Heart left ventricle (tissue), 16 donors: ENCODE results near the gene FAM163B. TPM values are rescaled to one million over a fixed set of nuclear protein-coding genes. Genes with fewer than 3 reads are reported as not detected.

ENCODE experiments used
- ATAC-seq, 4 donors: fragments of 200-7000 bp; cut with Tn5 transposase; one replicate each; pipeline ENCODE4 v1.9.1; 2020 to 2022; ENCODE audit warnings: moderate library complexity in 4 of 4, mild to moderate bottlenecking in 3 of 4, moderate number of reproducible peaks in 1 of 4
- DNase-seq, 5 donors: peaks; one replicate each; pipeline ENCODE4 v3.0.0-alpha.2; 2020
- H3K27ac ChIP-seq, 12 donors: fragments of 200-600 bp; sonication (generic) in 4 of 12; one replicate each; pipeline versions ENCODE4 v1.5.0 to v1.8.0; 2016 to 2022; ENCODE audit warnings: mild to moderate bottlenecking in 2 of 12
- H3K27me3 ChIP-seq, 9 donors: fragments of 200-600 bp; sonication (generic) in 2 of 9; one replicate each; pipeline versions ENCODE4 v1.5.1 to v1.8.0; 2016 to 2022; ENCODE audit warnings: mild to moderate bottlenecking in 3 of 9
- H3K36me3 ChIP-seq, 9 donors: fragments of 200-600 bp; sonication (generic) in 2 of 9; one replicate each; pipeline versions ENCODE4 v1.5.0 to v1.8.0; 2018 to 2022; ENCODE audit warnings: mild to moderate bottlenecking in 2 of 9
- H3K4me1 ChIP-seq, 12 donors: fragments of 200-600 bp; sonication (generic) in 4 of 12; one replicate each; pipeline versions ENCODE4 v1.5.0 to v1.8.0; 2016 to 2022; ENCODE audit warnings: mild to moderate bottlenecking in 3 of 12
- H3K4me3 ChIP-seq, 12 donors: fragments of 200-600 bp; sonication (generic) in 4 of 12; one replicate each; pipeline versions ENCODE4 v1.5.0 to v1.8.0; 2017 to 2022; ENCODE audit warnings: mild to moderate bottlenecking in 9 of 12, moderate library complexity in 4 of 12
- H3K9me3 ChIP-seq, 12 donors: fragments of 200-600 bp; sonication (generic) in 4 of 12; one replicate each; pipeline versions ENCODE4 v1.5.0 to v1.8.0; 2016 to 2022; ENCODE audit warnings: mild to moderate bottlenecking in 1 of 12
- CTCF ChIP-seq, 12 donors: fragments of 200-600 bp; sonication (generic) in 4 of 12; IDR thresholded peaks; one replicate each; pipeline versions ENCODE4 v1.5.0 to v1.8.0; 2018 to 2022; ENCODE audit warnings: antibody characterized with exemption in 12 of 12, mild to moderate bottlenecking in 5 of 12
- POLR2A ChIP-seq, 2 donors: fragments of 450-650 bp; IDR thresholded peaks; one replicate each; pipeline ENCODE4 v1.6.1; 2017; ENCODE audit warnings: antibody characterized with exemption in 2 of 2, mild to moderate bottlenecking in 2 of 2, moderate library complexity in 2 of 2
- WGBS, 4 donors: extraction: QIAGEN DNeasy Blood & Tissue Kit in 2 of 4; methylation state at CpG; one replicate each; pipeline versions ENCODE4 v1.1.5 to v1.1.7; 2013 to 2018; 5-methylcytosine and 5-hydroxymethylcytosine counted together
- intact Hi-C, 10 donors: fragments of 100-400 bp; cut with DNase I; formaldehyde crosslinking; loops; one replicate each; pipeline versions ENCODE4 v1.11.1 to v1.14.2; 2022
- polyA plus RNA-seq, 2 donors: library from polyadenylated mRNA; stranded (reverse); fragments of 200-250 nt; gene quantifications; one replicate each; pipeline ENCODE4 v1.2.3, GENCODE V29; 2013
- total RNA-seq, 9 donors: library from RNA; depleted of rRNA in 2 of 9; stranded (reverse); fragments of >200 nt in 2 of 9; fragmentation: NEBNext Ultra II Directional in 3 of 9; extraction: Animal tissue kit (Norgen Biotek cat#: 25700) in 3 of 9; gene quantifications; one replicate each; pipeline versions ENCODE4 v1.1.0 to v1.2.4, GENCODE V29; 2016 to 2023
- donor health status: ischemic (EF 13 %, LVEDD 7.1; RV severe dilation, severe dysfunction).
- donor health status: healthy with polysubstance abuse.
- donor health status: DM: no; HTN: yes; CAD: no.
- donor health status: DM: no; HTN: no; CAD: no.
- donor health status: ischemic (EF 25% LVEDD 6.9; RV normal size, moderate dysfunction).
- donor health status: ischemic (EF 25% LVEDD 5.7; RV mildly dilated, moderate dysfunction).
- donor health status: healthy.
- donor health status: DM: yes; HTN: yes; CAD: no.
- donor health status: ischemic (EF 35%, LVEDD 5.7; RV mildly dilated, moderate dysfunction).
- donor health status: nonischemic (EF 11% LVEDD 7.7; RV severe dilation, severe dysfunction).
- donor health status: DM: yes; HTN: yes; CAD: no.
- donor health status: PGD.
- donor health status: ischemic (EF 29% LVEDD 5.4; RV normal size, mild dysfunction).
- donor health status: nonischemic (EF 23%, LVEDD 6.1; RV moderate dilation, normal function).

FAM163B gene
- total and polyA plus RNA-seq, 11 donors, result 0.08 TPM; not detected in 10

GRCh38 chr9:133571391-133571890, 37.7 kb downstream of the FAM163B start:
- peaks cover 0 to 21% (median 9%) of the 10 kb centered on the region in 12 donors for H3K4me1 ChIP-seq
- peaks cover 0 to 4% (median 0%) of the 10 kb centered on the region in 9 donors for H3K27me3 ChIP-seq
- intact Hi-C loops, result loop anchor here in 1 of 10 donors (5.0 kb wide), 1 partner anchor 34 kb away; no protein-coding TSS in a partner anchor
- 80 to 90% (median 88%) methylated on average over 9 of the region's 9 CpGs for WGBS, 4 donors
- DNase-seq, result no peak
- TF ChIP-seq POLR2A (IDR thresholded peaks at IDR 0.05) (no peak), CTCF (IDR thresholded peaks at IDR 0.05) (no peak)
- no peaks in the 10 kb centered on the region for H3K9me3 ChIP-seq
- H3K36me3 ChIP-seq, result peaks cover 0 to 26% (median 0%) of the 10 kb centered on the region in 9 donors
- no peak overlapping the region for H3K27ac ChIP-seq
- ATAC-seq, result no peak
- no peak overlapping the region for H3K4me3 ChIP-seq

- peaks cover 0 to 18% (median 9%) of the 10 kb centered on the region in 12 donors for H3K4me1 ChIP-seq
- TF ChIP-seq POLR2A (IDR thresholded peaks at IDR 0.05) (no peak), CTCF (IDR thresholded peaks at IDR 0.05) (no peak)
- H3K27me3 ChIP-seq, result peaks cover 0 to 3% (median 0%) of the 10 kb centered on the region in 9 donors
- H3K9me3 ChIP-seq, result no peaks in the 10 kb centered on the region
- ATAC-seq (no peak), DNase-seq (no peak)
- H3K36me3 ChIP-seq, result peaks cover 0 to 26% (median 0%) of the 10 kb centered on the region in 9 donors
- 82 to 89% (median 88%) methylated on average over 11 to 16 of the region's 16 CpGs for WGBS, 4 donors
- no peak overlapping the region for H3K27ac ChIP-seq
- intact Hi-C loops, result loop anchor here in 1 of 10 donors (5.0 kb wide), 1 partner anchor 33 kb away; no protein-coding TSS in a partner anchor
- H3K4me3 ChIP-seq, result no peak overlapping the region
These were observed 38.5 kb downstream of the FAM163B start for GRCh38 chr9:133570691-133571080.

- ATAC-seq (no peak), DNase-seq (no peak)
- 76 to 83% (median 80%) methylated on average over 31 to 36 of the region's 36 CpGs for WGBS, 4 donors
- TF ChIP-seq POLR2A (IDR thresholded peaks at IDR 0.05) (no peak), CTCF (IDR thresholded peaks at IDR 0.05) (no peak)
- Histone ChIP-seq H3K36me3 (peaks cover 0 to 26% (median 0%) of the 10 kb centered on the region in 9 donors), H3K4me3 (no peak overlapping the region), H3K4me1 (peaks cover 0 to 23% (median 9%) of the 10 kb centered on the region in 12 donors), H3K27me3 (no peaks in the 10 kb centered on the region), H3K9me3 (no peaks in the 10 kb centered on the region), H3K27ac (no peak overlapping the region)
- intact Hi-C loops, result loop anchor here in 1 of 10 donors (5.0 kb wide), 1 partner anchor 33 kb away; no protein-coding TSS in a partner anchor
These were observed 39.1 kb downstream of the FAM163B start for GRCh38 chr9:133569891-133570690.

- DNase-seq, result no peak
- intact Hi-C loops, result no loop called here
- no peak for ATAC-seq
- TF ChIP-seq CTCF (IDR thresholded peaks at IDR 0.05) (no peak), POLR2A (IDR thresholded peaks at IDR 0.05) (no peak)
- Histone ChIP-seq H3K4me1 (peaks cover 0 to 28% (median 10%) of the 10 kb centered on the region in 12 donors), H3K4me3 (no peak overlapping the region), H3K9me3 (no peaks in the 10 kb centered on the region), H3K36me3 (peaks cover 0 to 26% (median 0%) of the 10 kb centered on the region in 9 donors), H3K27me3 (no peaks in the 10 kb centered on the region), H3K27ac (no peak overlapping the region)
- 89 to 93% (median 91%) methylated on average over 14 of the region's 14 CpGs for WGBS, 4 donors
These were observed 39.9 kb downstream of the FAM163B start for GRCh38 chr9:133569121-133569785.
